HTR-8/SVneo (cell line): ENCODE results near the gene SHB.

Experiments used
- DNase-seq: peaks from one replicate; pipeline ENCODE4 v3.0.0; 2011; ENCODE audit warnings: low spot score, mixed read lengths; ENCODE audit not compliant: insufficient read length
- FAIRE-seq: peaks from 2 replicates; lab custom pipeline; 2011; peaks lifted over from hg19 to GRCh38; lab: Jason Lieb, UNC

Gene SHB

DNA sequence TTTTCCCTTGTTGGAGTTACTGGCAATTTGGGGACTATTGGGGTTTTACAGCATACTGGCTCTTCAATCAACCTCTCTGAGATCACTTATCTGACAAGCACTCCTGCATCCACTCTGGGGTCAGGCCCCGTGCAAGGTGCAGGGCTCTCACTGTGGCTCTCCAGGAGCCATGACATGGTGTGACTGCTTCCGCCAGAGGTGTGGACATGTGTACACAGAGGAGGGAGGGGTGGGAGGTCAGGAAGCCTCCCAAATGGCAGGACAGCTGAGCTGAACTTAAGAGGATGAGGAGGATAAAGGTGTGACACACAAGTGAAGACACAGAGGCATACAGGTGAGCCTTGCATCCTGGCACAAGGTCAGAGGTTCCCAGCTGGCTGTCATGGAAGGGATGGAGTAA is 24.3 kb downstream of the SHB start:
- DNase-seq = no peak
- no peak for FAIRE-seq

DNA sequence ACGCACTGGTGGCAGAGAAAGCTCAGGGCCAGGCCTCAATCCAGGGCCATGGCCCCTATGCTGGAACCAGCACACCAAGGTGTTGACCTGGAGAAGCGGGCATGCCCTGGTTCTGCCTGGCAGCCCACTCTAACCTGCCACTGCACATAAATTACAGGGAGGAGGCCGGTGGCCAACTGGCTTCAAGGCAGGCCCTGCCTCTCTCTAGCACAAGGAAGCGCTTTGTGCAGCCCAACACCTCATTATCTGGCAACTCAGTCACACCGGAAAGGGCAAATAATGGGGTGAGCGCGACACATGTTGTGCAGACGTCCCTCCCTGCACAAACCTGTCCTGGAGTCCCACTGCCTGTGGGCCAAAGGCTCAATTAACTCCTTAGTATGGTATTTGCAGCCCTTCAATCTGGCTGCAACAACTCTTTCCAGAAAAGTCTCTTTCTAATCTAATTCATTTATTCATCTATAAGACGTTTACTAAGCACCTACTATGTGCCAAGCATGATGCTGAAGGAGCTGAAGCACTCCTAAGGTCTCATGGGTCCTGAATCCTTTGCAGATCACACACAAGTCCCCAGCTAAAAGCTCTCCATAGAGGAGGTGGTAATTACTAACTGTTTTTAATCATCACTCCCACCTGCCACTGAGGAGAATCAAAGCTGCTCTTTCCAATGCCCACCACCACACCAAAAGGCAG is 24.9 kb downstream of the SHB start:
- no peak for DNase-seq
- FAIRE-seq = no peak

- DNase-seq = no peak
- FAIRE-seq = no peak
These were observed 26.2 kb downstream of the SHB start for GRCh38 chr9:38042626-38043357.

- no peak for DNase-seq
- no peak for FAIRE-seq
These were observed 27.3 kb downstream of the SHB start for GRCh38 chr9:38041564-38042243.

GRCh38 chr9:38039907-38040682 is 28.9 kb downstream of the SHB start:
- no peak for FAIRE-seq

GRCh38 chr9:38039090-38039906 is 29.7 kb downstream of the SHB start:
- no peak for DNase-seq
- no peak for FAIRE-seq

More at GRCh38 chr9:38039907-38040682, 28.9 kb downstream of the SHB start:
- DNase-seq = no peak

DNA sequence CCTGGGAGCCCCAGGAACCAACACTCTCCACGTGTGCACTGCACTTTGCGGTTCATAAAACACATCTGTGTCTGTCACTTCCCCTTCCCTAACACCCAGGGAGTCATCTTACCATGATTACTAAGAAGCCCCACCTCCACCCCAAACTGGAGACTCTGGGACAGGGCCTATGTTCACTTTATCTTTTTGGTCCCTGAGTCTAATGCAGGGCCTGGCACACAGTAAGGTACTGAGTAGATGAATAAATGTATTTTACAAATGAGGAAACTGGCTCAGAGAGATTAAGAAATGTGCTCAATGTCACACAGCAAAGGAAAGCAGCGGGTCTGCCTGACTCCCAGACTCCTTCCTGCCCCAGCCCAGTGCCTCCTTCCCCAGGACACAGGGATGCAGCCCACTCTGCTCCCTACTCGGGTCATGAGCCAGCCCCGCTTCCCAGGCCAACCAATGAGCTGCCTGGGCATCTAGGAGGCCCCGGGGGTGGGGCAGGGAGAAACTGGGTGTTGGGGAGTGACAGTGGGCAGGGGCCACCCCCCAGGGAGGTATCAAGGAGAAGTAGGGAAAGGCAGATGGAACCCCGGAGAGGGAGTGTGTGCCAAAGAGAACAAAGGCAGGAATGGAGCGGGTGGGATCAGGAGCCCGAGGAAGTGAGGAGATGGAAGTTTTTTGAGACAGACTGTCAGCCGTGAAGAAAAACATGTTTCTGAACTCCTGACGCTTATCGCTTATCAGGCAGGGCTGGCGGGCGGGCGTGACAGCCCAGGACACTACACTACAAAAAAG is 30.5 kb downstream of the SHB start:
- DNase-seq (no peak), FAIRE-seq (no peak)

DNA sequence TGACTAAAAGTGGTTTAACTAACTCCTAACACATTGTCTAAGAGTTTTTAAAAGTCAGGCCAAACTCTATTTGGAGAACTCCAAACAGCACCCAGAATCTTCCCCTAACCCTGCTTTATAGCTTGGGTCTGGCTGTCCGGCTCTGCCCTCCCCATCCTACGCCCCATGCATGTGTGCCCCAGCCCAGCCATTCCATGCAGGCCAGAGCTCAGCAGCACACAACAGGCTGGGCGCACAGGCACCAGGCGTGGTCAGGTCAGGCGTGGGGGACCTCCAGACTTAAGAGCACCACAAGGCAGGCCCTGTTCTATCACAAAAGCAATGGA is 31.1 kb downstream of the SHB start:
- DNase-seq (no peak), FAIRE-seq (no peak)

DNA sequence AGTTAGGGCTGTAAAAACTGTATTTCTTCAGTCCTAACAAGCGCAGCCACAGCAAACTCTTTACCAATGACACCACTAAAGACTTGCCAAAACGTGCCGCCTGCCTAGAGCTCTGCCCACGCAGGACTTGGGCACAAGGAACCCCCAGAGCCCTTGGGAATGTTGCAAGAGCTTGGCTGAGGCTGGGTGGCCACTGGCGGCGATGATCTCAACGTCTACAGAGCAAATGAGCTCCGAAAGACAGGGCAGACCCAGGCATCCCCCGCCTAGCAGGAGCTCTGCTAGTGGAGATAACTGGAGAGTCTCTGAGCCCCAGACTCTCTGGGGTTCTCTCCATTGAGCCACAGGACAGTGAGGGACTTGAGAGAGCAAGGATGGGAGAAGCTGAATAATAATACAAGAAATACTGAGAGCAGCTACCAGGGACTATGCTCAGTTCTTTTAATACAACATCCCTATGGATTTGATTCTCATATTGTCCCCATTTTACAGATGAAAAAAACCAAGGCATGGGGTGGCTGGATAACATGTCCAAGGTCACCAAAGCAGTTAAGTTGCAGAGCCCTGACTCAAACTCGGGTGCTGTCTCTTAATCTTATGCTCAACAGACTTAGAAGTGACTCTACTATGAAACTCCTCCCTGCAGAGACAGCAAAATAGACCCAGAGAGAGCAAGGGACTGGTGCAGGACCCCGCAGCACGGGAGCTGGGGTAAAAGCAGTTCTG is 32.5 kb downstream of the SHB start:
- DNase-seq = no peak

DNA sequence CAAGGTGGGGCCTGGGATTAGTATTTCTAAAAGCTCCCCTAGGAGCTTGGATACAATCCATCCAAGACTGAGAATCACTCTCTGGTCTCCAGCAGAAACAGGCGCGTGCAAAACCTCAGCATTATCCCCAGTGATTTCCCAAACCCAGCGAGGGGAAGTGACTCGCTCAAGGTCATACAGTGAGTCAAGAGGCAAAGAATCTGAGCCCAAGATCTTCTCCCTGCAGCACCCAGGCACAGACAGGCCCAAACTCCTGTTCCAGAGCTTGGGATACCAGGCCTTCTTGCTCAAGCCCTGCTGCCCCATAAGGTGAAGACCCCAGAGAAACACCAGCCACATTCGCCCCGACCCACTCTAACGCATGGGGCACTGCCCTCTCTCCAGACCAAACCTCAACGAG is 33.2 kb downstream of the SHB start:
- DNase-seq = no peak
- no peak for FAIRE-seq

More for the DNA sequence above, 32.5 kb downstream of the SHB start:
- FAIRE-seq = no peak

DNA sequence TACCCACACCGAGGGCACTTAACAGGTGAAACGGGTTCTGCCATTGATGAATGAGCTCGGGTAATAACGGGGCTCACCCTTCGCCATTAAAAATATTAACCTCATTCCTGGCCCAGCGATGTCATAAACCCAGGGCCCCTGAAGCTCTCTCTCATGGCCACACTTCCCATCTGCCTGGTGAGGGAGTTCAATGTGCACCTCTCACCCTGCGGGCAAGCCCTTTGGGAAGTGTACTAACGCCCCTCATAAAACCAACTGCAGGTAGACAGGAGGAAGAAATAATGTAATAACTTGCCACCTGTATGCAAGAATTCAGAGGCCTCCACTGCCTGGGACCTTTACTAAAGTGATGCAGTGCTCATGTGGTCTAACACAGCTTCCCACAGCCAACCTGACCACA is 35.1 kb downstream of the SHB start:
- DNase-seq = no peak
- FAIRE-seq = no peak

- DNase-seq (no peak), FAIRE-seq (no peak)
These were observed 36.5 kb downstream of the SHB start for GRCh38 chr9:38032266-38033110.

DNA sequence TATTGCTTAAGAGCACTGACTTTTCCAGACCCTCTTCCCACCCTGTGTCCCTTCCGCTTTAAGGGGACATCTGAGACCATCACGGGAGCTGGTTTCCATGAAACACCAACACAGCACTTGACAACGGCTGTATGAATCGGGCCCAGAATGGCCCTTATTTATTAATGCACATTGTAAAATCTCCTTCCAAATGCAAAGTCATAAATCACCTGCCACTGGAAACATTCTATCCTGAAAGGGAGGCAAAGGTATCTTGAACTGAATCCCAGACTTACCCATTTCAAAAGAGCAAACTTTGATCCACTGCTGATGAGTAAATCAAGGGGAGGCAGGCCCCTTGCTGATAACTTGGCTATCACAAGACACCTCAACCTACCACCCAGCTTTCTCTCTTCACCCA is 37.4 kb downstream of the SHB start:
- DNase-seq = no peak
- FAIRE-seq = no peak

GRCh38 chr9:38030658-38031057 is 38.4 kb downstream of the SHB start:
- FAIRE-seq = no peak
- no peak for DNase-seq

DNA sequence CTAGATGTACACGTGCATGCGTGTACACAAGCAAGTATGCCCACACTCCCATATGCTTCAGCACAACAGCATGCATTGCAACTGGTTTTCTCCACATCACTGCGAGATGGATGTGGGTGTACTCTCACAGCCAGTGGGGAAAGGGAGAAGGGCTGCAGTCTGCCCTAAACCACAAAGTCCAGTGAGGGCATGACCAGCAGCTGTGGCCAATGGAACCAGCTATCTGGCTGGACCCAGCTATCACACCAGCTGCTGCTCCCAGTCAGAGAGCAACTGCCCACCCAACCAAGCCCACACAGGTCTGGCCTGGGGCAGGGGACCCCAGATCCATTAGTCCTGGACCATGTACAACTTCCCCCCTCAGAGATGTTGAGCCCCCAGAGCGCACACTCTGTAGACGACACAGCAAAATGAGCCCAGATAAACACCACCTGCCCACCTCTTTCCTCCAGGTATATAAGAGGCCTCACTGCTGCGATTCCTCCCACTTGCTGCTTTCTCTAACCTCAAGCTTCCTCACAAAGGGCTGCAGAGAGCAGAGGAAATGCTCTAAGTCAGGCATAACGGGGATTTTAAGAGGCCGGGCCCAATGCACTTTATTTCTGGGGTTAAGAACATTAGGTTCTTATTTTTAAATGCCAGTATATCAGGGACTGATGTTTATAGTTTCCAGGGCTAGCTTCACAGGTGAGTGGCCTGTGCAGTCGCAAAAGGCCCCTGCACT is 39.0 kb downstream of the SHB start:
- no peak for FAIRE-seq
- DNase-seq = no peak

DNA sequence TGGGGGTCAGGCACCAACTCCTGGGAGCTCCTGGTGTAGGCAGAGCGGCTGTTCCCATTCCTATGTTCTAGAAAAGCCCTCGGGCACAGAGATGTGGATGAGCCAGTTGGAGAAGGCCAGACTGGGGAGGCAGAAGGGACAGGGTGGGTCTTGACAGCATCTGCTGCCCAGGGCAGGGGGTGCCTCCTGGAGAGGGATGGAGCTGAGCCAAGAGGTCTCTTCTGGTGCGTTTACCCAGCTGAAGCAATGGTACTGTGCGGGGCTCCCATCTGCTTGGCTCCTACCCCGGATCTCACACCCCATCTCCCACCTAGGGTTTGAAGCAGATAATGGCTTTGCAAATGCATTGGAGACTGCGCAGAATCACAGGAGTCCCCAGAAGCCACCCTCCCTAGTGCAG is 41.3 kb downstream of the SHB start:
- FAIRE-seq = no peak

More for the DNA sequence above, 41.3 kb downstream of the SHB start:
- no peak for DNase-seq
